Central memory CD8-positive, alpha-beta T cell (primary cell): ENCODE measurements around the gene ZFHX2.

Experiments used
- ATAC-seq: fragments of 150-1000 bp; cut with Tn5 transposase; replicated peaks from 2 replicates; pipeline ENCODE4 v1.10.0; 2022; ENCODE audit warnings: mild to moderate bottlenecking, moderate FRiP score, moderate number of reproducible peaks; ENCODE audit not compliant: poor library complexity, severe bottlenecking; ENCODE audit errors: extremely low read depth
- DNase-seq, 2 donors: peaks; one replicate each; pipeline ENCODE4 v3.0.0; 2021; ENCODE audit warnings: low spot score in 2 of 2
- H3K27ac Mint-ChIP-seq: one replicate; pipeline ENCODE4 v1.8.0; 2022; ENCODE audit warnings: low read depth, mild to moderate bottlenecking, moderate library complexity, mixed read lengths
- H3K27me3 Mint-ChIP-seq: one replicate; pipeline ENCODE4 v1.8.0; 2022; ENCODE audit warnings: mixed read lengths
- H3K36me3 Mint-ChIP-seq: one replicate; pipeline ENCODE4 v1.8.0; 2022; ENCODE audit warnings: mild to moderate bottlenecking, moderate library complexity, mixed read lengths; ENCODE audit not compliant: insufficient read depth
- H3K4me1 Mint-ChIP-seq: one replicate; pipeline ENCODE4 v1.8.0; 2022; ENCODE audit warnings: mixed read lengths
- H3K4me3 Mint-ChIP-seq: one replicate; pipeline ENCODE4 v1.8.0; 2022; ENCODE audit warnings: mild to moderate bottlenecking, moderate library complexity, mixed read lengths
- H3K9me3 Mint-ChIP-seq: one replicate; pipeline ENCODE4 v1.8.0; 2022; ENCODE audit warnings: mixed read lengths

The ZFHX2 gene

GRCh38 chr14:23494223-23494622 is 57.3 kb downstream of the ZFHX2 start:
- ATAC-seq (no peak), DNase-seq (no peak)
- no peak overlapping the region for H3K27ac Mint-ChIP-seq
- H3K9me3 Mint-ChIP-seq, result no peaks in the 10 kb centered on the region
- H3K36me3 Mint-ChIP-seq, result peaks cover 5% of the 10 kb centered on the region
- no peaks in the 10 kb centered on the region for H3K27me3 Mint-ChIP-seq
- H3K4me3 Mint-ChIP-seq, result no peak overlapping the region
- H3K4me1 Mint-ChIP-seq, result no peaks in the 10 kb centered on the region

GRCh38 chr14:23492618-23493272 is 58.8 kb downstream of the ZFHX2 start:
- no peaks in the 10 kb centered on the region for H3K4me1 Mint-ChIP-seq
- H3K27me3 Mint-ChIP-seq, result no peaks in the 10 kb centered on the region
- ATAC-seq, result no peak
- DNase-seq, result no peak
- no peak overlapping the region for H3K27ac Mint-ChIP-seq
- peaks cover 5% of the 10 kb centered on the region for H3K36me3 Mint-ChIP-seq
- no peaks in the 10 kb centered on the region for H3K9me3 Mint-ChIP-seq
- H3K4me3 Mint-ChIP-seq, result no peak overlapping the region

- no peaks in the 10 kb centered on the region for H3K27me3 Mint-ChIP-seq
- no peaks in the 10 kb centered on the region for H3K9me3 Mint-ChIP-seq
- H3K4me1 Mint-ChIP-seq, result peaks cover 1% of the 10 kb centered on the region
- DNase-seq, result no peak
- no peak overlapping the region for H3K4me3 Mint-ChIP-seq
- H3K27ac Mint-ChIP-seq, result no peak overlapping the region
- ATAC-seq, result no peak
- H3K36me3 Mint-ChIP-seq, result peaks cover 8% of the 10 kb centered on the region
Measured at GRCh38 chr14:23487216-23487615, 64.3 kb downstream of the ZFHX2 start.

GRCh38 chr14:23486036-23486435 is 65.5 kb downstream of the ZFHX2 start:
- H3K9me3 Mint-ChIP-seq, result no peaks in the 10 kb centered on the region
- H3K27me3 Mint-ChIP-seq, result no peaks in the 10 kb centered on the region
- H3K4me3 Mint-ChIP-seq, result no peak overlapping the region
- peaks cover 9% of the 10 kb centered on the region for H3K36me3 Mint-ChIP-seq
- DNase-seq (no peak), ATAC-seq (no peak)
- no peak overlapping the region for H3K27ac Mint-ChIP-seq
- peaks cover 6% of the 10 kb centered on the region for H3K4me1 Mint-ChIP-seq

GRCh38 chr14:23485326-23485725 is 66.2 kb downstream of the ZFHX2 start:
- Mint-ChIP-seq H3K4me3 (no peak overlapping the region), H3K27ac (no peak overlapping the region), H3K4me1 (peaks cover 6% of the 10 kb centered on the region), H3K36me3 (peaks cover 14% of the 10 kb centered on the region), H3K27me3 (no peaks in the 10 kb centered on the region), H3K9me3 (no peaks in the 10 kb centered on the region)
- DNase-seq (no peak), ATAC-seq (no peak)

GRCh38 chr14:23483236-23483854 is 68.2 kb downstream of the ZFHX2 start:
- no peaks in the 10 kb centered on the region for H3K27me3 Mint-ChIP-seq
- H3K9me3 Mint-ChIP-seq, result no peaks in the 10 kb centered on the region
- H3K27ac Mint-ChIP-seq, result no peak overlapping the region
- no peak overlapping the region for H3K4me3 Mint-ChIP-seq
- peaks cover 9% of the 10 kb centered on the region for H3K4me1 Mint-ChIP-seq
- no peak for ATAC-seq
- no peak for DNase-seq
- peaks cover 18% of the 10 kb centered on the region for H3K36me3 Mint-ChIP-seq

GRCh38 chr14:23482823-23483148 is 68.8 kb downstream of the ZFHX2 start:
- DNase-seq (no peak), ATAC-seq (no peak)
- Mint-ChIP-seq H3K9me3 (no peaks in the 10 kb centered on the region), H3K27me3 (no peaks in the 10 kb centered on the region), H3K36me3 (peaks cover 24% of the 10 kb centered on the region), H3K4me1 (peaks cover 11% of the 10 kb centered on the region), H3K27ac (no peak overlapping the region), H3K4me3 (no peak overlapping the region)

- no peaks in the 10 kb centered on the region for H3K27me3 Mint-ChIP-seq
- no peak for DNase-seq
- no peaks in the 10 kb centered on the region for H3K9me3 Mint-ChIP-seq
- no peak overlapping the region for H3K27ac Mint-ChIP-seq
- no peak overlapping the region for H3K4me3 Mint-ChIP-seq
- H3K4me1 Mint-ChIP-seq, result peaks cover 12% of the 10 kb centered on the region
- H3K36me3 Mint-ChIP-seq, result peaks cover 29% of the 10 kb centered on the region
- ATAC-seq, result no peak
Measured at GRCh38 chr14:23481979-23482822, 69.4 kb downstream of the ZFHX2 start.

- DNase-seq, result no peak
- Mint-ChIP-seq H3K36me3 (peaks cover 37% of the 10 kb centered on the region), H3K27ac (no peak overlapping the region), H3K9me3 (no peaks in the 10 kb centered on the region), H3K4me1 (peaks cover 17% of the 10 kb centered on the region), H3K27me3 (no peaks in the 10 kb centered on the region), H3K4me3 (no peak overlapping the region)
- no peak for ATAC-seq
Measured at GRCh38 chr14:23481362-23481970, 70.1 kb downstream of the ZFHX2 start.

GRCh38 chr14:23478109-23478759 is 73.3 kb downstream of the ZFHX2 start:
- H3K4me3 Mint-ChIP-seq, result no peak overlapping the region
- DNase-seq (peak; percentile 49 to 62), ATAC-seq (peak; percentile 75)
- H3K9me3 Mint-ChIP-seq, result no peaks in the 10 kb centered on the region
- H3K27me3 Mint-ChIP-seq, result no peaks in the 10 kb centered on the region
- H3K4me1 Mint-ChIP-seq, result peaks cover 17% of the 10 kb centered on the region
- H3K36me3 Mint-ChIP-seq, result peaks cover 61% of the 10 kb centered on the region
- peak overlapping the region; percentile 6 for H3K27ac Mint-ChIP-seq

GRCh38 chr14:23470947-23471346 is 80.6 kb downstream of the ZFHX2 start:
- no peaks in the 10 kb centered on the region for H3K27me3 Mint-ChIP-seq
- H3K9me3 Mint-ChIP-seq, result no peaks in the 10 kb centered on the region
- H3K27ac Mint-ChIP-seq, result no peak overlapping the region
- H3K4me1 Mint-ChIP-seq, result no peaks in the 10 kb centered on the region
- ATAC-seq, result no peak
- peaks cover 48% of the 10 kb centered on the region for H3K36me3 Mint-ChIP-seq
- H3K4me3 Mint-ChIP-seq, result no peak overlapping the region
- DNase-seq, result no peak
